Mesenchymal stem cell (in vitro differentiated cells and primary cell): ENCODE data around the gene ERN1.

ENCODE experiments used
- DNase-seq: peaks from one replicate; pipeline ENCODE4 v3.0.0-alpha.2; 2013
- H2AFZ ChIP-seq: one replicate; pipeline ENCODE4 v1.6.1; 2013; ENCODE audit warnings: low read depth, mild to moderate bottlenecking, control low read depth, inconsistent platforms, low read length, moderate library complexity
- H2AK5ac ChIP-seq: 2 replicates; pipeline ENCODE4 v1.6.1; 2013; ENCODE audit warnings: low read length, moderate library complexity, mild to moderate bottlenecking, inconsistent platforms; ENCODE audit not compliant: severe bottlenecking
- H2BK120ac ChIP-seq: one replicate; pipeline ENCODE4 v1.6.1; 2013; ENCODE audit warnings: low read depth, mild to moderate bottlenecking, inconsistent platforms, low read length, moderate library complexity
- H2BK12ac ChIP-seq, 2 experiments: one replicate each; pipeline ENCODE4 v1.6.1; 2013; ENCODE audit warnings: inconsistent platforms in 2 of 2, low read length in 2 of 2, mild to moderate bottlenecking in 2 of 2, moderate library complexity in 2 of 2, control low read depth in 1 of 2
- H2BK15ac ChIP-seq: one replicate; pipeline ENCODE4 v1.6.1; 2013; ENCODE audit warnings: mild to moderate bottlenecking, low read depth, inconsistent platforms; ENCODE audit not compliant: poor library complexity, severe bottlenecking
- H2BK5ac ChIP-seq: 2 replicates; pipeline ENCODE4 v1.6.1; 2013; ENCODE audit warnings: low read depth, mild to moderate bottlenecking, low read length, control low read depth, inconsistent platforms; ENCODE audit not compliant: poor library complexity, severe bottlenecking
- H3K14ac ChIP-seq, 2 experiments: one replicate each; pipeline ENCODE4 v1.6.1; 2013; ENCODE audit warnings: inconsistent platforms in 2 of 2, low read length in 2 of 2, control low read depth in 1 of 2, mild to moderate bottlenecking in 1 of 2, moderate library complexity in 1 of 2
- H3K18ac ChIP-seq, 2 experiments: one replicate each; pipeline ENCODE4 v1.6.1; 2013; ENCODE audit warnings: inconsistent platforms in 2 of 2, low read length in 2 of 2, control low read depth in 1 of 2, low read depth in 1 of 2, mild to moderate bottlenecking in 1 of 2
- H3K23ac ChIP-seq, 2 experiments: one replicate each; pipeline ENCODE4 v1.6.1; 2013; ENCODE audit warnings: inconsistent platforms in 2 of 2, low read length in 2 of 2, mild to moderate bottlenecking in 2 of 2, moderate library complexity in 2 of 2, control low read depth in 1 of 2
- H3K27ac ChIP-seq: 2 replicates; pipeline ENCODE4 v1.5.1; 2013; ENCODE audit warnings: mild to moderate bottlenecking, moderate library complexity, low read length, control low read depth, inconsistent platforms; ENCODE audit not compliant: poor library complexity, severe bottlenecking
- H3K27me3 ChIP-seq, 2 experiments: 2 replicates each; pipeline versions ENCODE4 v1.6.1 to v1.7.0; 2013; ENCODE audit warnings: low read length in 2 of 2, mild to moderate bottlenecking in 2 of 2, moderate library complexity in 2 of 2, control low read depth in 1 of 2, inconsistent platforms in 1 of 2; ENCODE audit not compliant: control insufficient read depth in 1 of 2, insufficient read depth in 1 of 2
- H3K36me3 ChIP-seq, 2 experiments: 2 replicates each; pipeline versions ENCODE4 v1.6.1 to v1.7.0; 2013; ENCODE audit warnings: low read length in 2 of 2, control low read depth in 1 of 2, inconsistent platforms in 1 of 2, low read depth in 1 of 2, mild to moderate bottlenecking in 1 of 2; ENCODE audit not compliant: insufficient read depth in 2 of 2, control insufficient read depth in 1 of 2
- H3K4ac ChIP-seq, 2 experiments: one replicate each; pipeline ENCODE4 v1.6.1; 2013; ENCODE audit warnings: inconsistent platforms in 2 of 2, low read length in 2 of 2, mild to moderate bottlenecking in 2 of 2, moderate library complexity in 2 of 2, control low read depth in 1 of 2, low read depth in 1 of 2
- H3K4me1 ChIP-seq: 2 replicates; pipeline ENCODE4 v1.6.1; 2013; ENCODE audit warnings: low read depth, low read length, control low read depth; ENCODE audit not compliant: control insufficient read depth, insufficient read depth
- H3K4me2 ChIP-seq: 2 replicates; pipeline ENCODE4 v1.6.1; 2013; ENCODE audit warnings: low read length, mild to moderate bottlenecking, inconsistent platforms; ENCODE audit not compliant: poor library complexity, severe bottlenecking
- H3K4me3 ChIP-seq, 2 experiments: 2 replicates each; pipeline versions ENCODE4 v1.5.1 to v1.7.0; 2013; ENCODE audit warnings: low read length in 2 of 2, mild to moderate bottlenecking in 2 of 2, control low read depth in 1 of 2, low read depth in 1 of 2; ENCODE audit not compliant: insufficient read depth in 1 of 2
- H3K79me1 ChIP-seq: replicated peaks from 2 replicates; pipeline ENCODE4 v1.6.1; 2013; ENCODE audit warnings: mild to moderate bottlenecking, control low read depth, low read length, inconsistent platforms; ENCODE audit not compliant: poor library complexity, severe bottlenecking
- H3K9ac ChIP-seq: 2 replicates; pipeline ENCODE4 v1.7.0; 2013; ENCODE audit warnings: mild to moderate bottlenecking, low read length, moderate library complexity
- H3K9me3 ChIP-seq: 2 replicates; pipeline ENCODE4 v1.7.0; 2013; ENCODE audit warnings: mild to moderate bottlenecking, low read length; ENCODE audit not compliant: control insufficient read depth
- H4K8ac ChIP-seq: one replicate; pipeline ENCODE4 v1.6.1; 2013; ENCODE audit warnings: inconsistent platforms, mild to moderate bottlenecking, low read length, moderate library complexity
- H4K91ac ChIP-seq: one replicate; pipeline ENCODE4 v1.6.1; 2013; ENCODE audit warnings: mild to moderate bottlenecking, low read length, inconsistent platforms
- WGBS: methylation state at CpG from one replicate; pipeline ENCODE4 v1.1.7; 2013; ENCODE audit warnings: mixed read lengths; 5-methylcytosine and 5-hydroxymethylcytosine counted together
- small RNA-seq: library from polyadenylated mRNA; stranded (forward); fragments of <200 nt; extraction: miRNeasy Mini kit (QIAGEN cat#:217004); gene quantifications from one replicate; pipeline ENCODE3, GENCODE V24; 2013; ENCODE audit warnings: low read depth

Gene ERN1

DNA sequence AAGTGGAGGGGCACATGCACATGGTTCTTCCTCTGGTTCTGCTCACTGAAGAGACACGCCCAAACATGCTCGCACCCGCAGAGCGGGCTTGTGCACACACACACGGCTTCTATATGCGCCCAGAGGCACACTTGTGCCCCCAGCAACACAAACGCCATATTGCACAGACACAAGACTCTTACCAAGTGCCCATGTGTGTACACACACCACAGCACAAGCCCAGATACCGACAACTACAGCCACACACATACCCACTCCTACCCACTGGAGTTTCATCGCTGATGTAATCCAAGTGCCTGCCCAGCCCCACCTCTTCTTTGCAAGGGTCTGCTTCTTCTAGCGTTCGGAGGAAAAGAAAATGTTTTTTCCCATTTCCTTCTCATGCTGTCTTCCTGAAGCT lies 138.3 kb downstream of the ERN1 start:
- Histone ChIP-seq H3K27ac (no peak overlapping the region), H3K4ac (no peak overlapping the region), H3K9ac (no peak overlapping the region), H2BK12ac (no peak overlapping the region), H4K8ac (no peak overlapping the region), H3K4me2 (no peak overlapping the region), H2AFZ (no peak overlapping the region), H2AK5ac (no peak overlapping the region), H3K18ac (no peak overlapping the region), H3K36me3 (no peaks in the 10 kb centered on the region), H3K23ac (no peak overlapping the region), H4K91ac (no peak overlapping the region), H3K27me3 (peaks cover 46 to 66% of the 10 kb centered on the region in 2 experiments), H3K4me3 (no peak overlapping the region), H3K79me1 (no peaks in the 10 kb centered on the region), H3K9me3 (no peaks in the 10 kb centered on the region), H2BK120ac (no peak overlapping the region), H2BK15ac (no peak overlapping the region), H3K4me1 (peaks cover 7% of the 10 kb centered on the region), H2BK5ac (no peak overlapping the region), H3K14ac (no peak overlapping the region)
- WGBS = 92% methylated on average over 11 of the region's 11 CpGs
- DNase-seq = no peak

DNA sequence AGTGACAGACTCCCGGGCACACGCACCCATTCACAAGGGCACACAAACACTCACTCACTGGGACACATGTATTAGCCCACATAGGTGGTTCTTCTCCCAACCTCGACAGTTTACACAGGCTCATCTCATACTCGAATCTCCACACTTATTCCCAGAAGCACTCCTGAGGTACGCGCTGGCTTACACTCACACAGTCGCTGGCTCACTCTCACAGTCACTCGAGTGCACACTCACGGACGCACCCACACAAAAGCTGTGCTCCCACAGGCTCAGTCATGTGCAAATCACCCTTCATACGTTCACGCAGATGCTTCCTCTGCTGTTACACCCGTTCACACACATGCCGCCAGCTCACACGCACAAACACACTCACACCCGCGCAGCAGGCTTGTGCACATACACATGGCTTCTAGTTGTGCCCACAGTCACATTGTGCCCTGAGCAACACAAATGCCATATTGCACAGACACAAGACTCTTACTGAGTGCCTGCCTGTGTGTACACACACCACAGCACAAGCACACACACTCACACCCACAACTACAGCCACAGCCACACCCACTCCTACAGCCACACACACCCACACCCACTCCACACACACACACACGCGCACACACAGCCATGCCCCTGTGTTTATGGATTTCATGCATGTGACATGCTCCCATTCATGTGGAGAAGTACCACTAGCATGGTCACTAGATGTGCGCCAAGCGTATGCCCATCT lies 140.2 kb downstream of the ERN1 start:
- Histone ChIP-seq H3K4me3 (no peak overlapping the region), H2BK120ac (no peak overlapping the region), H3K9me3 (no peaks in the 10 kb centered on the region), H4K91ac (no peak overlapping the region), H3K4ac (no peak overlapping the region), H4K8ac (no peak overlapping the region), H2AFZ (no peak overlapping the region), H3K79me1 (no peaks in the 10 kb centered on the region), H3K23ac (no peak overlapping the region), H3K18ac (no peak overlapping the region), H2BK12ac (no peak overlapping the region), H3K4me1 (peaks cover 14% of the 10 kb centered on the region), H2AK5ac (no peak overlapping the region), H3K27ac (no peak overlapping the region), H3K9ac (no peak overlapping the region), H2BK5ac (no peak overlapping the region), H3K27me3 (peaks cover 38 to 52% of the 10 kb centered on the region in 2 experiments), H3K36me3 (no peaks in the 10 kb centered on the region), H2BK15ac (no peak overlapping the region), H3K14ac (peak overlapping the region in 1 of 2 experiments; percentile 0), H3K4me2 (no peak overlapping the region)
- 93% methylated on average over 21 of the region's 21 CpGs for WGBS
- DNase-seq = no peak

Small RNA genes lying within 50 kb of the gene (small RNA-seq; reads per million reads assigned to genes)
- 6,793 reads per million, percentile 99 among the genes with 10 or more reads in this experiment for gene SNORD104
